ENCODE data around the gene ITGB5.

- TF ChIP-seq CTCF (IDR thresholded peaks at IDR 0.05), result no peak
- TF ChIP-seq EZH2 (IDR thresholded peaks at IDR 0.05; ENCODE audit: borderline replicate concordance, insufficient read depth, low read depth, low read length, poor library complexity, severe bottlenecking), result no peak
Measured at GRCh38 chr3:124773351-124774326, 113.5 kb downstream of the ITGB5 start.
